GM12801 (cell line): ENCODE results near the gene KCNH1.

Experiments used
- CTCF ChIP-seq: IDR thresholded peaks from one replicate; pipeline ENCODE4 v1.5.1; 2011; ENCODE audit warnings: control low read depth; ENCODE audit not compliant: insufficient read length; ENCODE audit errors: extremely low read depth

The KCNH1 gene

GRCh38 chr1:210736713-210737112 is 397.2 kb downstream of the KCNH1 start:
- TF ChIP-seq CTCF, result no peak

- no peak for TF ChIP-seq CTCF
Observed at GRCh38 chr1:210731597-210731996, 402.4 kb downstream of the KCNH1 start.

- TF ChIP-seq CTCF, result no peak
Observed at GRCh38 chr1:210731193-210731592, 402.8 kb downstream of the KCNH1 start.

GRCh38 chr1:210730023-210730422 is 403.9 kb downstream of the KCNH1 start:
- TF ChIP-seq CTCF, result no peak

GRCh38 chr1:210728437-210729149 is 405.4 kb downstream of the KCNH1 start:
- no peak for TF ChIP-seq CTCF

- TF ChIP-seq CTCF, result no peak
Observed at GRCh38 chr1:210727709-210728108, 406.2 kb downstream of the KCNH1 start.

- TF ChIP-seq CTCF, result no peak
Observed at GRCh38 chr1:210726621-210727020, 407.3 kb downstream of the KCNH1 start.

- no peak for TF ChIP-seq CTCF
Observed at GRCh38 chr1:210724768-210725167, 409.2 kb downstream of the KCNH1 start.
